Ovary (tissue), 9 donors: ENCODE data around the gene ATP13A3. TPM values are rescaled to one million over a fixed set of nuclear protein-coding genes. Genes with fewer than 3 reads are reported as not detected.

Experiments
- polyA plus RNA-seq, 2 donors: library from polyadenylated mRNA; stranded (reverse); fragments of 200-250 nt in 1 of 2; fragments of 350-450 nt in 1 of 2; fragmentation: Illumina TruSeq in 1 of 2; extraction: RNeasy Lipid Tissue Mini Kit (QIAGEN cat#74804) in 1 of 2; gene quantifications; one replicate each; pipeline ENCODE4 v1.2.3, GENCODE V29; 2013 to 2014
- small RNA-seq: library from RNA; depleted of rRNA; stranded (forward); fragments of <200 nt; gene quantifications from one replicate; pipeline ENCODE3, GENCODE V24; 2016
- total RNA-seq, 7 donors: library from RNA; depleted of rRNA in 2 of 7; stranded (reverse); fragments of >200 nt in 2 of 7; fragmentation: NEBNext Ultra II Directional in 3 of 7; extraction: Animal tissue kit (Norgen Biotek cat#: 25700) in 3 of 7; gene quantifications; one replicate each; pipeline versions ENCODE4 v1.1.0 to v1.2.4, GENCODE V29; 2016 to 2023
- donor health status: DM: no; HTN: no; CAD: no; lungs with moderate emphysema.
- donor health status: DM: no; HTN: no; CAD: no.
- donor health status: Bipolar disorder and iron deficiency.
- donor health status: DM: yes; HTN: yes; CAD: no.
- donor health status: DM: no; HTN: no; CAD: no.
- donor health status: DM: yes; HTN: yes; CAD: no.

ATP13A3 gene
- total and polyA plus RNA-seq, 9 donors: 13.7 to 101 (median 52.4) TPM

Small RNA genes lying within 50 kb of the gene (small RNA-seq; reads per million reads assigned to genes)
- gene AC108676.2 (not detected), gene RNU6-1101P (not detected)

Other genes with a start within 250 kb of the ATP13A3 start
- under 1 TPM in 1 of 7 donors, not detected in 6; 0.18 TPM for gene CPN2, start 135.7 kb downstream of the ATP13A3 start, total RNA-seq
- gene CPN2, start 135.7 kb downstream of the ATP13A3 start, polyA plus RNA-seq: 1 to 10 TPM in 1 of 2 donors, not detected in 1; 1.6 TPM
- gene LRRC15, start 117.3 kb downstream of the ATP13A3 start, total RNA-seq: under 1 TPM in 6 of 7 donors, not detected in 1; 0.05 to 0.45 (median 0.19) TPM
- gene LRRC15, start 117.3 kb downstream of the ATP13A3 start, polyA plus RNA-seq: 1 to 10 TPM in 1 of 2 donors, under 1 TPM in 1; 0.10 to 2.5 TPM
- gene GP5, start 87.7 kb downstream of the ATP13A3 start, total RNA-seq: 1 to 10 TPM in 1 of 7 donors, under 1 TPM in 5, not detected in 1; 0.13 to 1.1 (median 0.41) TPM
- gene GP5, start 87.7 kb downstream of the ATP13A3 start, polyA plus RNA-seq: under 1 TPM; 0.25 to 0.46 TPM
- 1 to 10 TPM; 3.4 to 9.6 (median 5.6) TPM for gene TMEM44, start 146.4 kb upstream of the ATP13A3 start, total RNA-seq
- 10 to 100 TPM in 1 of 2 donors, 1 to 10 TPM in 1; 8.6 to 12.3 TPM for gene TMEM44, start 146.4 kb upstream of the ATP13A3 start, polyA plus RNA-seq
- 10 to 100 TPM; 27.0 to 45.9 (median 31.5) TPM for gene LSG1, start 185.2 kb upstream of the ATP13A3 start, total RNA-seq
- 10 to 100 TPM; 26.8 to 46.6 TPM for gene LSG1, start 185.2 kb upstream of the ATP13A3 start, polyA plus RNA-seq
- 10 to 100 TPM in 1 of 7 donors, 1 to 10 TPM in 6; 4.0 to 12.1 (median 6.3) TPM for gene FAM43A, start 198.9 kb upstream of the ATP13A3 start, total RNA-seq
- gene FAM43A, start 198.9 kb upstream of the ATP13A3 start, polyA plus RNA-seq: 10 to 100 TPM in 1 of 2 donors, 1 to 10 TPM in 1; 5.3 to 10.9 TPM